Measurements from ENCODE around the gene KIFC1. TPM values are rescaled to one million over a fixed set of nuclear protein-coding genes. Genes with fewer than 3 reads are reported as not detected.
"Not testable (repeated sequence)": the region's sequence is repeated elsewhere in the genome, so short reads cannot be mapped to it uniquely, and the experiment has no call there.

The KIFC1 gene
- total and polyA plus RNA-seq, 8 donors: 5.8 to 73.6 (median 36.6) TPM

GRCh38 chr6:33359331-33359730, 32.3 kb upstream of the KIFC1 start:
- H3K27me3 ChIP-seq: peaks cover 0 to 4% of the 10 kb centered on the region in 2 donors
- DNase-seq: no peak
- H3K27ac ChIP-seq: no peak overlapping the region
- no peak for TF ChIP-seq CTCF (IDR thresholded peaks at IDR 0.05)
- intact Hi-C loops (cut with DNase I): no loop called here
- no peak for ATAC-seq
- no peak overlapping the region for H3K4me3 ChIP-seq
- no peaks in the 10 kb centered on the region for H3K36me3 ChIP-seq
- H3K4me1 ChIP-seq: peaks cover 0 to 5% of the 10 kb centered on the region in 2 donors
- H3K9me3 ChIP-seq: no peaks in the 10 kb centered on the region

GRCh38 chr6:33363486-33363885, 28.1 kb upstream of the KIFC1 start:
- H3K27me3 ChIP-seq; H3K36me3 ChIP-seq; H3K4me3 ChIP-seq; ATAC-seq; intact Hi-C loops (cut with DNase I); H3K4me1 ChIP-seq; H3K27ac ChIP-seq; H3K9me3 ChIP-seq; DNase-seq: not testable (repeated sequence)

- H3K4me1 ChIP-seq; H3K27me3 ChIP-seq; intact Hi-C loops (cut with DNase I); H3K9me3 ChIP-seq; H3K36me3 ChIP-seq; H3K4me3 ChIP-seq: not testable (repeated sequence)
- DNase-seq (peak in 3 of 4 donors; percentile 45 to 87 (median 62)), ATAC-seq (peak; percentile 95)
- H3K27ac ChIP-seq: peak overlapping the region in 1 of 2 donors; percentile 23
Measured at GRCh38 chr6:33364475-33365205, 27.0 kb upstream of the KIFC1 start.

- H3K27me3 ChIP-seq; H3K36me3 ChIP-seq; H3K9me3 ChIP-seq; H3K4me1 ChIP-seq; DNase-seq; H3K4me3 ChIP-seq; intact Hi-C loops (cut with DNase I): not testable (repeated sequence)
- peak overlapping the region in 1 of 2 donors; percentile 23 for H3K27ac ChIP-seq
- peak; percentile 13 for ATAC-seq
Measured at GRCh38 chr6:33365206-33365971, 26.2 kb upstream of the KIFC1 start.

- Histone ChIP-seq H3K9me3 (no peaks in the 10 kb centered on the region), H3K27me3 (no peaks in the 10 kb centered on the region), H3K36me3 (no peaks in the 10 kb centered on the region), H3K4me1 (no peaks in the 10 kb centered on the region), H3K4me3 (no peak overlapping the region), H3K27ac (no peak overlapping the region)
- ATAC-seq (peak; percentile 26), DNase-seq (no peak)
- no peak for TF ChIP-seq CTCF (IDR thresholded peaks at IDR 0.05)
- intact Hi-C loops (cut with DNase I): no loop called here
Measured at GRCh38 chr6:33367009-33367714, 24.5 kb upstream of the KIFC1 start.

GRCh38 chr6:33367715-33368025, 24.0 kb upstream of the KIFC1 start:
- ATAC-seq; DNase-seq; H3K36me3 ChIP-seq; H3K27me3 ChIP-seq; H3K9me3 ChIP-seq; intact Hi-C loops (cut with DNase I); H3K27ac ChIP-seq; H3K4me3 ChIP-seq; H3K4me1 ChIP-seq: not testable (repeated sequence)

- H3K4me3 ChIP-seq; H3K27me3 ChIP-seq; H3K9me3 ChIP-seq; H3K27ac ChIP-seq; intact Hi-C loops (cut with DNase I); ATAC-seq; DNase-seq; H3K36me3 ChIP-seq: not testable (repeated sequence)
- peaks cover 18 to 34% of the 10 kb centered on the region in 2 donors for H3K4me1 ChIP-seq
Measured at GRCh38 chr6:33371901-33372300, 19.7 kb upstream of the KIFC1 start.
